ENCODE data around the gene FAM204A. TPM values are rescaled to one million over a fixed set of nuclear protein-coding genes. Genes with fewer than 3 reads are reported as not detected.

FAM204A gene
- total and polyA plus RNA-seq, 2 of the 13 experiments (the other 11 are each of a cell fraction or from before 2014, with no cell fraction given): 9.2 to 61.0 TPM

GRCh38 chr10:118264252-118264651 lies 77.9 kb downstream of the FAM204A start:
- Histone ChIP-seq H3K9me3 (ENCODE audit: low read length) (no peaks in the 10 kb centered on the region), H2AFZ (ENCODE audit: low read length) (no peak overlapping the region), H3K4me2 (ENCODE audit: low read depth, low read length) (no peak overlapping the region), H3K27ac (ENCODE audit: extremely low read length, insufficient read depth, low read length) (no peak overlapping the region), H3K4me3 (replicated peaks in 1 of 3; ENCODE audit: insufficient read depth in 1 of 3, low read depth in 2 of 3, low read length in 3 of 3) (no peak overlapping the region), H4K20me1 (ENCODE audit: insufficient read depth, low read length) (no peaks in the 10 kb centered on the region), H3K79me2 (ENCODE audit: insufficient read depth, low read length) (no peaks in the 10 kb centered on the region), H3K27me3 (ENCODE audit: control insufficient read depth in 1 of 2, insufficient read depth in 2 of 2, low read length in 2 of 2) (peaks cover 0 to 18% of the 10 kb centered on the region in 2 experiments; a peak in 2 of 5 replicates), H3K9ac (ENCODE audit: insufficient read depth, low read depth, low read length) (no peak overlapping the region), H3K36me3 (replicated peaks in 1 of 2; ENCODE audit: control insufficient read depth in 1 of 2, insufficient read depth in 2 of 2, low read length in 2 of 2) (no peaks in the 10 kb centered on the region), H3K4me1 (ENCODE audit: insufficient read depth, low read length) (no peaks in the 10 kb centered on the region)
- POLR2A ChIA-PET: no interaction called here
- ATAC-seq (no peak), FAIRE-seq (no peak), DNase-seq (ENCODE audit: low spot score) (no peak)
- no TSS peak for BruUV-seq (replicated peaks)
- intact Hi-C loops (cut with micrococcal nuclease; ENCODE audit: unreplicated experiment) (no loop called here), in situ Hi-C loops (cut with HindIII; ENCODE audit: extremely low pct_ligation_motif_present, low pct_unique_long_range_greater_than_20kb) (no loop called here)
- TF ChIP-seq NR2F1 (CRISPR knock-in tag; IDR thresholded peaks at IDR 0.05) (no peak), ZNF20 (CRISPR knock-in tag; IDR thresholded peaks at IDR 0.05) (no peak), ZNF790 (CRISPR knock-in tag; IDR thresholded peaks at IDR 0.05; ENCODE audit: borderline replicate concordance) (no peak), SAFB2 (CRISPR knock-in tag; IDR thresholded peaks at IDR 0.05; ENCODE audit: borderline replicate concordance, low read depth) (no peak), JUNB (CRISPR knock-in tag; IDR thresholded peaks at IDR 0.05; ENCODE audit: borderline replicate concordance) (no peak), ATF7-NPFF (CRISPR knock-in tag; IDR thresholded peaks at IDR 0.05; ENCODE audit: low read depth) (no peak), SNAPC5 (CRISPR knock-in tag; IDR thresholded peaks at IDR 0.05; ENCODE audit: borderline replicate concordance) (no peak), FOXO1 (CRISPR knock-in tag; IDR thresholded peaks at IDR 0.05) (no peak), NR1H2 (CRISPR knock-in tag; IDR thresholded peaks at IDR 0.05; ENCODE audit: borderline replicate concordance, low read depth) (no peak), ZNF232 (CRISPR knock-in tag; IDR thresholded peaks at IDR 0.05; ENCODE audit: borderline replicate concordance) (no peak), MAFF (IDR thresholded peaks at IDR 0.05; ENCODE audit: low read depth, low read length) (no peak), NFYC (CRISPR knock-in tag; IDR thresholded peaks at IDR 0.05) (no peak), RBAK (CRISPR knock-in tag; IDR thresholded peaks at IDR 0.05) (no peak), ZNF891 (CRISPR knock-in tag; IDR thresholded peaks at IDR 0.05) (no peak), CHCHD3 (CRISPR knock-in tag; IDR thresholded peaks at IDR 0.05) (no peak), YY1 (IDR thresholded peaks at IDR 0.05; ENCODE audit: insufficient read depth, insufficient replicate concordance, low read depth, low read length) (no peak), ZNF839 (CRISPR knock-in tag; IDR thresholded peaks at IDR 0.05; ENCODE audit: borderline replicate concordance) (no peak)
- TF ChIP-seq, protein P1, sequence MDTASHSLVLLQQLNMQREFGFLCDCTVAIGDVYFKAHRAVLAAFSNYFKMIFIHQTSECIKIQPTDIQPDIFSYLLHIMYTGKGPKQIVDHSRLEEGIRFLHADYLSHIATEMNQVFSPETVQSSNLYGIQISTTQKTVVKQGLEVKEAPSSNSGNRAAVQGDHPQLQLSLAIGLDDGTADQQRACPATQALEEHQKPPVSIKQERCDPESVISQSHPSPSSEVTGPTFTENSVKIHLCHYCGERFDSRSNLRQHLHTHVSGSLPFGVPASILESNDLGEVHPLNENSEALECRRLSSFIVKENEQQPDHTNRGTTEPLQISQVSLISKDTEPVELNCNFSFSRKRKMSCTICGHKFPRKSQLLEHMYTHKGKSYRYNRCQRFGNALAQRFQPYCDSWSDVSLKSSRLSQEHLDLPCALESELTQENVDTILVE (CRISPR knock-in tag; IDR thresholded peaks at IDR 0.05): no peak
- TF ChIP-seq, protein P2, sequence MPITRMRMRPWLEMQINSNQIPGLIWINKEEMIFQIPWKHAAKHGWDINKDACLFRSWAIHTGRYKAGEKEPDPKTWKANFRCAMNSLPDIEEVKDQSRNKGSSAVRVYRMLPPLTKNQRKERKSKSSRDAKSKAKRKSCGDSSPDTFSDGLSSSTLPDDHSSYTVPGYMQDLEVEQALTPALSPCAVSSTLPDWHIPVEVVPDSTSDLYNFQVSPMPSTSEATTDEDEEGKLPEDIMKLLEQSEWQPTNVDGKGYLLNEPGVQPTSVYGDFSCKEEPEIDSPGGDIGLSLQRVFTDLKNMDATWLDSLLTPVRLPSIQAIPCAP (CRISPR knock-in tag; IDR thresholded peaks at IDR 0.05; ENCODE audit: low read depth): no peak
- TF ChIP-seq, protein P3, sequence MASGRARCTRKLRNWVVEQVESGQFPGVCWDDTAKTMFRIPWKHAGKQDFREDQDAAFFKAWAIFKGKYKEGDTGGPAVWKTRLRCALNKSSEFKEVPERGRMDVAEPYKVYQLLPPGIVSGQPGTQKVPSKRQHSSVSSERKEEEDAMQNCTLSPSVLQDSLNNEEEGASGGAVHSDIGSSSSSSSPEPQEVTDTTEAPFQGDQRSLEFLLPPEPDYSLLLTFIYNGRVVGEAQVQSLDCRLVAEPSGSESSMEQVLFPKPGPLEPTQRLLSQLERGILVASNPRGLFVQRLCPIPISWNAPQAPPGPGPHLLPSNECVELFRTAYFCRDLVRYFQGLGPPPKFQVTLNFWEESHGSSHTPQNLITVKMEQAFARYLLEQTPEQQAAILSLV (CRISPR knock-in tag; IDR thresholded peaks at IDR 0.05; ENCODE audit: borderline replicate concordance): no peak
- CTCF ChIA-PET (ENCODE audit: low intra/inter-chr PET ratio, low total read pairs): no interaction called here
